ENCODE data around the gene KCNH4. TPM values are rescaled to one million over a fixed set of nuclear protein-coding genes. Genes with fewer than 3 reads are reported as not detected.
"Not testable (repeated sequence)": the region's sequence is repeated elsewhere in the genome, so short reads cannot be mapped to it uniquely, and the experiment has no call there.

KCNH4 gene
- polyA plus RNA-seq, 1 donor (not counting 4 experiments of a cell fraction or from before 2014, with no cell fraction given), result not detected

DNA sequence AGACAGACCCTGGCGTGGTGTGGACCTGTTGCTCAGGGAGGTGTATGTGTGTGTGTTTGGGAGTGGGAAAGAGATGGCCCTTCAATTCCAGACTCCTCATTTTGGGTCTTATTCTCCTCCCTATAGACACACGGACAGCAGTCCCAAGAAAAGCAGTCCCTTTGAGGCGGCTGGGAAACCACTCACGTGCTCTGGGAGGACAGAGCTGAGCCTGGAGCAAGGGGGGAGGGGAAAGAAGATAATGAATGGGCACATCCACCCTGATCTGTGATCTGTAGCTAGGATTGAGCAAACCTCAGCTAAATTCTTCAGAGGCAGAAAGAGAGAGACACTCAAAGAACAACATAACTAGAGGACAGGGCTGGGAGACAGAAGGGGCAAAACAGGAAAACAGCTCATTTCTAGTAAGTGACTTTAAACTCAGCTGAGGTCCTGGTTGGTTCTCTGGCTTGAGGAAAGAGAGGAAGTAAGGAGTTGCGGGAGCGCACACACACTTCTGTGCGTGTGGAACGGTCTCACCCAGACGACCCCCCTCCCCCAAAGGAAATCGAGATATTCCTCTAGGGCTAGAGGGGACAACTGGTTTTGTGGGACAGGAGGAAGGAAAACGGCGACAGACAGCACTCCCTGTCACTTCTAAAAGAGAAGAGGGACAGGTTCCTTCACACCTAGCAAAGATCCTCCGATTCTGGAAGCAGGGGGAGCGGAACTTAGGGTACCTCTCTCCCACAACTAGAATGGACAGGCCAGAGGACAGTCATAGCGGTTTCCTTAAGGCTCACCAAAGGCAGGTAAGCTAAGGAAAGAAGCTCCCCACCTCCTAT, 26.8 kb downstream of the KCNH4 start:
- Histone ChIP-seq H3K27ac (ENCODE audit: control insufficient read depth, insufficient read depth, low read length) (peak overlapping the region; percentile 86), H3K9me3 (ENCODE audit: control insufficient read depth, low read depth, low read length) (no peaks in the 10 kb centered on the region), H4K20me1 (ENCODE audit: control insufficient read depth, extremely low read depth, insufficient read depth, low read length) (peaks cover 3% of the 10 kb centered on the region), H3K36me3 (ENCODE audit: control insufficient read depth in 2 of 2, extremely low read depth in 1 of 2, insufficient read depth in 2 of 2, low read length in 2 of 2) (peaks cover 8% of the 10 kb centered on the region in 2 experiments), H2AFZ (ENCODE audit: control insufficient read depth, low read length) (peak overlapping the region; percentile 53), H3K9me1 (ENCODE audit: control insufficient read depth, extremely low read depth, insufficient read depth, low read length) (no peaks in the 10 kb centered on the region), H3K4me1 (ENCODE audit: control insufficient read depth, extremely low read depth, insufficient read depth, low read length) (peaks cover 17% of the 10 kb centered on the region), H3K9ac (ENCODE audit: control insufficient read depth, extremely low read depth, insufficient read depth, low read length) (peak overlapping the region; percentile 98), H3K79me2 (ENCODE audit: control insufficient read depth, insufficient read depth, low read length) (peaks cover 53% of the 10 kb centered on the region), H3K27me3 (ENCODE audit: control insufficient read depth, extremely low read depth, insufficient read depth, low read length) (no peaks in the 10 kb centered on the region), H3K4me3 (ENCODE audit: control insufficient read depth in 2 of 3, extremely low read depth in 1 of 3, insufficient read depth in 2 of 3, low read depth in 1 of 3, low read length in 3 of 3) (peak overlapping the region; percentile 81 to 99 (median 99)), H3K4me2 (ENCODE audit: control insufficient read depth, extremely low read depth, insufficient read depth, low read depth, low read length) (peak overlapping the region; percentile 99)
- FAIRE-seq, result peak; percentile 59
- TF ChIP-seq EZH2 (IDR thresholded peaks at IDR 0.05; ENCODE audit: low read length), result no peak
- TF ChIP-seq, protein P1, sequence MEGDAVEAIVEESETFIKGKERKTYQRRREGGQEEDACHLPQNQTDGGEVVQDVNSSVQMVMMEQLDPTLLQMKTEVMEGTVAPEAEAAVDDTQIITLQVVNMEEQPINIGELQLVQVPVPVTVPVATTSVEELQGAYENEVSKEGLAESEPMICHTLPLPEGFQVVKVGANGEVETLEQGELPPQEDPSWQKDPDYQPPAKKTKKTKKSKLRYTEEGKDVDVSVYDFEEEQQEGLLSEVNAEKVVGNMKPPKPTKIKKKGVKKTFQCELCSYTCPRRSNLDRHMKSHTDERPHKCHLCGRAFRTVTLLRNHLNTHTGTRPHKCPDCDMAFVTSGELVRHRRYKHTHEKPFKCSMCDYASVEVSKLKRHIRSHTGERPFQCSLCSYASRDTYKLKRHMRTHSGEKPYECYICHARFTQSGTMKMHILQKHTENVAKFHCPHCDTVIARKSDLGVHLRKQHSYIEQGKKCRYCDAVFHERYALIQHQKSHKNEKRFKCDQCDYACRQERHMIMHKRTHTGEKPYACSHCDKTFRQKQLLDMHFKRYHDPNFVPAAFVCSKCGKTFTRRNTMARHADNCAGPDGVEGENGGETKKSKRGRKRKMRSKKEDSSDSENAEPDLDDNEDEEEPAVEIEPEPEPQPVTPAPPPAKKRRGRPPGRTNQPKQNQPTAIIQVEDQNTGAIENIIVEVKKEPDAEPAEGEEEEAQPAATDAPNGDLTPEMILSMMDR (optimal IDR thresholded peaks at IDR 0.05 in 1 of 3, IDR thresholded peaks at IDR 0.05 in 1 of 3, conservative IDR thresholded peaks at IDR 0.05 in 1 of 3; ENCODE audit: extremely low read depth in 1 of 3, insufficient read depth in 2 of 3, low read length in 3 of 3), result no peak
- no peak for DNase-seq (ENCODE audit: low read depth, low spot score)
- dilution Hi-C loops (cut with MboI; ENCODE audit: extremely low pct_ligation_motif_present, low sequenced_read_pairs), result no loop called here

GRCh38 chr17:42146911-42147607, 33.9 kb downstream of the KCNH4 start:
- Histone ChIP-seq H3K4me3 (ENCODE audit: control insufficient read depth in 2 of 3, extremely low read depth in 1 of 3, insufficient read depth in 2 of 3, low read depth in 1 of 3, low read length in 3 of 3) (no peak overlapping the region), H3K27me3 (ENCODE audit: control insufficient read depth, extremely low read depth, insufficient read depth, low read length) (no peaks in the 10 kb centered on the region), H3K9ac (ENCODE audit: control insufficient read depth, extremely low read depth, insufficient read depth, low read length) (no peak overlapping the region), H3K9me3 (ENCODE audit: control insufficient read depth, low read depth, low read length) (no peaks in the 10 kb centered on the region), H2AFZ (ENCODE audit: control insufficient read depth, low read length) (no peak overlapping the region), H3K36me3 (ENCODE audit: control insufficient read depth in 2 of 2, extremely low read depth in 1 of 2, insufficient read depth in 2 of 2, low read length in 2 of 2) (peaks cover 22 to 31% of the 10 kb centered on the region in 2 experiments), H3K27ac (ENCODE audit: control insufficient read depth, insufficient read depth, low read length) (no peak overlapping the region), H3K4me2 (ENCODE audit: control insufficient read depth, extremely low read depth, insufficient read depth, low read depth, low read length) (no peak overlapping the region), H3K79me2 (ENCODE audit: control insufficient read depth, insufficient read depth, low read length) (peaks cover 80% of the 10 kb centered on the region), H4K20me1 (ENCODE audit: control insufficient read depth, extremely low read depth, insufficient read depth, low read length) (peaks cover 8% of the 10 kb centered on the region), H3K9me1 (ENCODE audit: control insufficient read depth, extremely low read depth, insufficient read depth, low read length) (no peaks in the 10 kb centered on the region), H3K4me1 (ENCODE audit: control insufficient read depth, extremely low read depth, insufficient read depth, low read length) (no peaks in the 10 kb centered on the region)
- dilution Hi-C loops (cut with MboI; ENCODE audit: extremely low pct_ligation_motif_present, low sequenced_read_pairs), result no loop called here
- DNase-seq (ENCODE audit: low read depth, low spot score), result no peak
- FAIRE-seq, result no peak
- TF ChIP-seq, protein P1 (optimal IDR thresholded peaks at IDR 0.05 in 1 of 3, IDR thresholded peaks at IDR 0.05 in 1 of 3, conservative IDR thresholded peaks at IDR 0.05 in 1 of 3; ENCODE audit: extremely low read depth in 1 of 3, insufficient read depth in 2 of 3, low read length in 3 of 3), result no peak
- no peak for TF ChIP-seq EZH2 (IDR thresholded peaks at IDR 0.05; ENCODE audit: low read length)

GRCh38 chr17:42143138-42143537, 37.8 kb downstream of the KCNH4 start:
- H3K4me2 ChIP-seq (ENCODE audit: control insufficient read depth, extremely low read depth, insufficient read depth, low read depth, low read length); dilution Hi-C loops (cut with MboI; ENCODE audit: extremely low pct_ligation_motif_present, low sequenced_read_pairs); FAIRE-seq; H3K27ac ChIP-seq (ENCODE audit: control insufficient read depth, insufficient read depth, low read length); H3K4me1 ChIP-seq (ENCODE audit: control insufficient read depth, extremely low read depth, insufficient read depth, low read length); H3K4me3 ChIP-seq (ENCODE audit: control insufficient read depth in 2 of 3, extremely low read depth in 1 of 3, insufficient read depth in 2 of 3, low read depth in 1 of 3, low read length in 3 of 3); H3K9ac ChIP-seq (ENCODE audit: control insufficient read depth, extremely low read depth, insufficient read depth, low read length); H4K20me1 ChIP-seq (ENCODE audit: control insufficient read depth, extremely low read depth, insufficient read depth, low read length); H2AFZ ChIP-seq (ENCODE audit: control insufficient read depth, low read length); H3K9me3 ChIP-seq (ENCODE audit: control insufficient read depth, low read depth, low read length); DNase-seq (ENCODE audit: low read depth, low spot score); H3K9me1 ChIP-seq (ENCODE audit: control insufficient read depth, extremely low read depth, insufficient read depth, low read length); H3K27me3 ChIP-seq (ENCODE audit: control insufficient read depth, extremely low read depth, insufficient read depth, low read length): not testable (repeated sequence)
- peaks cover 26 to 29% of the 10 kb centered on the region in 2 experiments for H3K36me3 ChIP-seq (ENCODE audit: control insufficient read depth in 2 of 2, extremely low read depth in 1 of 2, insufficient read depth in 2 of 2, low read length in 2 of 2)
- peaks cover 79% of the 10 kb centered on the region for H3K79me2 ChIP-seq (ENCODE audit: control insufficient read depth, insufficient read depth, low read length)
